HG03520 (cell line): ENCODE results near the gene GPA33.

Source experiments
- ATAC-seq: cut with Tn5 transposase; IDR thresholded peaks from one replicate; pipeline ENCODE4 v1.9.1; 2021; ENCODE audit warnings: mild to moderate bottlenecking, moderate library complexity; ENCODE audit not compliant: unreplicated experiment

Gene GPA33, protein sequence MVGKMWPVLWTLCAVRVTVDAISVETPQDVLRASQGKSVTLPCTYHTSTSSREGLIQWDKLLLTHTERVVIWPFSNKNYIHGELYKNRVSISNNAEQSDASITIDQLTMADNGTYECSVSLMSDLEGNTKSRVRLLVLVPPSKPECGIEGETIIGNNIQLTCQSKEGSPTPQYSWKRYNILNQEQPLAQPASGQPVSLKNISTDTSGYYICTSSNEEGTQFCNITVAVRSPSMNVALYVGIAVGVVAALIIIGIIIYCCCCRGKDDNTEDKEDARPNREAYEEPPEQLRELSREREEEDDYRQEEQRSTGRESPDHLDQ

DNA sequence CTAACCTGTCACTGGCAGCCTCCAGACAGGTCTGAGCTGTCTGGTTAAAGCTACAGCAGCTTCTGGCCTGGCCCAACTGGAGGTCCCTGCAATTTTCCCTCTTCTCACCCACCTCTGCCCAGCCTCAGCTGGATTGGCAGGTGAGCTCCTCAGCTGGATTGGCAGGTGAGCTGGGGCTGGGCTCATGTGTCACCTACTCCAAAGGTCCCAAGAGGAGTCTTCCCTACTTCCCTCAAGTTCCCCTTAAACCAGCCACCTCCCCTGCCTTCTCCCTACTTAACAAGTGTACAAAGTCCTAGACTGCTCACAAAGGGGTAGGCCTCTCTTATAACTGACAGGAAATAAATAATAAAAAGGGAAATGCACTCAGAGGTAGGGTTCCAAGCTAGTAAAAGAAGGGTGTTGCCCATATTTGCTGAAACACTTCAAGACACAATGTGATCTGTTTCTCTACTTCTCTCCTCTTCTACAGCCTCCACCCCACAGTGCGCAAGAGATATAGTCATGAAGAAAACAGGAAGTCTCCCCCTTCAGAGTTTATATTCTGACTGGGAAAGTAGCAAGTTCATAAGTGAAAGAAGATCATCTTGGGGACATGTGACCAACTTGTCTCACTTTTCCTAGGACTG is at the start of gene GPA33:
TSS of gene GPA33 (minus strand) at position 64 of the 629 bp plus-strand sequence. CDS start 90 bp downstream, outside the sequence.
- peak; percentile 60 for ATAC-seq

DNA sequence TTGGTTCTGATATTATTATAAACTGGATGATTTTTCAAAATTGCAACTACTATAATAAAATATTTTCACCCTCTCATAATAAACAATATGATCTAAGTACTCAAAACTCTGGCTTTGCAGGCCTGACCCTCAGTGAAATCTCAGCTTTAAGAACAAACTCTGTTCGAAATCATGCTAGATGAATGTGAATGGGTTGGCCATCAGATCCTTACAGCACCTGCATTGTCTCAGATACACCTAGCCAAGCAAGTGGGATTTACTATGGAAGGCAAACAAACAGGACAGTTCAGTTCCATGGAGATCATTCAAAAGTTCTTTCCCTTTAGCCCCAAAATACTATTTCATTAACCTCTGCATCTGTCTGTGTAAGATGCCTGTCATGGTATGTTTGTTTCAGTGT is 48.5 kb upstream of the GPA33 start:
- no peak for ATAC-seq

DNA sequence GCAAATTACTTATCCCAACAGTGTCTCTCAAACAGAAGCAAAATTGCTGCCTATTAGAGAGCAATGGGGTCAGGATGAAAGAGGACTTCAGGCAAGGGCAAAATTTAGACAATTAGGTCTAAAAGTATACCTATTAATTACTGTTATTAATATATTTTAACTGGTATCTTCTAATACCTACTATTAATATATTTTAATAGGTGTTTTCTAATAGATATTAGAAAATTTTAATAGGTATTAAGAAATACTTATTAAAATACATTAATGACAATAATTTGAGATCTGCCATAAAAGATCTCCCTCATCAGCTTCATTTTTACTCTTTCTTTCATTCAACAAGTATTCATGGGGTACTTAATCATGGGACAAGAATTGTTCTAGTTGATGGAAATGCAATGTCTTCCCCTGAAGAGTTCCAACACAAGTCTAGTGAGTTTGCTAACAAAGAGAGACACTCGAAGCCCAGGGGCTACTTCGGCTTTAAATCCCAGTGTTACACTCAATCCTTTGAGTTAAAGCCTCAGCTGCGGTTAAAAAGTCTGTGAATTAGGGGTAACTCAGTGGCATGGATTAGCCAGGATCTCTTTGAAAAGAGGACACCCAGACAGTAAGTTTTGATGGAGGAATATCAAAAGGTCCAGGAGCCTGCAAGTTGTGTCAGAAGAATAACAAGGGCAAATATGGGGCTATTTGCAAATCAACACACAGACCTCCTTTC is 47.8 kb upstream of the GPA33 start:
- ATAC-seq, result no peak

DNA sequence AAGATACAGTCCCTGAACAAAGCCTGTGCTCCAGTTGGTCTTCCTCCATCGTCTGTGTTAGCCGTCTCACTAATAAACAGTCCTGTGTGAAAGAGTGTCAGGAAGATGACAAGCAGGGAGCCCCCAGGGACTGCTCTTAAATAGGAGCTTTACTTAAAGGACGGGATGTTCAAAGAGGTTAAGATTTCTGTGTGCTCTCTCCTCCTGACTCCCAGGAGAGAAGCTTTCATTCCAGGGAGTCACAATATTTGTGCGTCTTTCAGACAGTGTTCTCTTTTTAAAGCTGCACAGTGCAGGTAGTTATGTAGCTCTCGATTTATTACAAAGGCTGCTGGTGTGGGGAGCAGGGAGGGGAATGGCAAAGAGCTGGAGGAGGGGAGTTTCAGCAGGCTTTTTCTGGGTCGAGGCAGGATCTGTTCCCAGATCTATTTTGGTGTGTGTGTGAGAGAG is 47.2 kb upstream of the GPA33 start:
- ATAC-seq, result no peak

DNA sequence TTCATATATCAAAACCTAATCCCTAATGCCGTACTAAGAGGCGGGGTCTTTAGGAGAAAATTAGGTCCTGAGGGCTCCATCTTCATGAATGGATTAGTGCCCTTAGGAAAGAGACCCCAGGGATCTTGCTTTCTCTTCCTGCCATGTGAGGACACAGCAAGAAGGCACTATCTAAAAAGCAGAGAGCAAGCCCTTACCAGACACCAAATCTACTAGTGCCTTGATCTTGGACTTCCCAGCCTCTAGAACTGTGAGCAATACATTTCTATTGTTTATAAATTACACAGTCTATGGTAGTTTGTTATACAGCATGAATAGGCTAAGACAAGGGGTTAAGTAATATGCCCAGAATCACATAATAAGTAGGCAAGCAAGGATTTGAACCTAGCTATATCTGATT is 46.6 kb upstream of the GPA33 start:
- no peak for ATAC-seq

DNA sequence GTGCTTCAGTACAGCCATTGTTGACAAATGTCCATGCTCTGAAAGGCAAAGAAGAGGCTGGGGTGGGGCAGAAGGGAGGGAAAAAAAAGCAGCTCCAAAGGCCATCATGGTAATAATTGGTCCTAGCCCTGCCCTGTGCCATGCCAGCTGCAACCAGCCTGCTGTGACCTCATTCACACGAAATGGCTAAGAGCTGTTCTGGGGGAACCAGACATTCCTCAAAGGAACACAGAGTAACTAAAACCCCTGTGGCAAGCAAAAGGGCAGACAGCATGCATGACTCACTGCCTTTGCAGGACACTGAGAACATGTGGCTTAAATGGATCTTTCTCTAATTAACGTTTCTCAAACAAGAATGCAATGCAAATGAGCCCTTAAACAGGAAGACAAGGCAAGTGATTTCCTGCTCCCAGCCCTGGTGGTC is 46.0 kb upstream of the GPA33 start:
- ATAC-seq, result no peak

DNA sequence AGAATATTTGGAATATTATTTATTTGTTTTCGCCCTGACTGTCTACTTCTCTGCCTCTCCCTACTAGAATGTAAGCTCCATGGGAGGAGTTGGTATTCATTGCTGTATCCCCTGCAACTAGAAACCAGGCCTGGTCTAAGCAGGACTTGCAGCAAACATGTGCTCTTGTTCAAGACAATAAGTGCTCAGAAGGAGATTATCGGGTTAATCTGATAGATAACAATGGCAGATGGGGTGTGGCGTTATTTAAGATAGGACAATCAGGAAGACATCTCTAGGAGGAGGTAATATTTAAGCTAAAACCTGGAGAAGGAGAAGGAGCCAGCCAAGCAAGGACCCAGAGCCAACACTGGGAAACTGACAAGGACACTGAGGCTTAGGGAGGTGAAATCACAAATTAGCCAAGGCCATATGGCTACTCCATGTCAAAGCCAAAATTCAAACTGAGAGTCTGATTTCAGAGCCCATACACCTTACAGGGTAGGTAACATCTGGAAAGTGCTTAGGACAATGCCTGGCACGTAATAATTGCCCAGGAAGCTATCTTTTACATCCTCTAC is 45.2 kb upstream of the GPA33 start:
- no peak for ATAC-seq

DNA sequence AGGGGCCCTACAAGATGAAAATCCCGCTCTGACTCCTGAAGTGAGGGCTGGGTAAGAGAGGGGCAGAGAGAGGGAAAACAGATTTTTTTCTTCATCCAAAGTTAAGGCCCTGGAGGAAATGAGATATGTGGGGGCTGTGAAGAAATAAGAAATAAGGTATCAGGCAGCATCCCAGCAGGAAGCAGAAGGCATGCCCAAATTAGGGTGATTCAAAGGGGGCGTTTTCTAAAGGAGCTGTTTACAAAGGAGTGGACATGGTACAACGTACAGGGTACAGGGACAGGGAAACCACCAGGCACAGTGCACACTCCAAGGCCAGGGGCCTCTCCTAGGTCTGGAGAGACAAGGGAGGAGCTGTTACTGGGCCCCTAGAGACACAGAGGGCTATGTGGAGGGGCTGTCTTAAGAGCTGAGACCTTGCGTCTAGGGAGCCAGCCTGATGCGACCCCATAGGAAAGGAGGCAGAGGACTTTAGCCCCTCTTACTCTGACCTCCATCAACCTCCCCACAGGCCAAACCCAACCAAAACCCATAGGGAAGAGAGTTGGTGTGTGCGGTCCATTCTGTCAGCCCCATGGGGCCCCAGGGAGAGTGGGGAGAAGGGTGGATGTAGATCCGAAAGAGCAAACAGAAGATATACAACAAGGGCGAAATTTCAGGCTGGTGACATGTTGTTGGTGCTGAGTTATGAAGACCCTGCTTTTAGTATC is 42.3 kb upstream of the GPA33 start:
- ATAC-seq, result no peak

DNA sequence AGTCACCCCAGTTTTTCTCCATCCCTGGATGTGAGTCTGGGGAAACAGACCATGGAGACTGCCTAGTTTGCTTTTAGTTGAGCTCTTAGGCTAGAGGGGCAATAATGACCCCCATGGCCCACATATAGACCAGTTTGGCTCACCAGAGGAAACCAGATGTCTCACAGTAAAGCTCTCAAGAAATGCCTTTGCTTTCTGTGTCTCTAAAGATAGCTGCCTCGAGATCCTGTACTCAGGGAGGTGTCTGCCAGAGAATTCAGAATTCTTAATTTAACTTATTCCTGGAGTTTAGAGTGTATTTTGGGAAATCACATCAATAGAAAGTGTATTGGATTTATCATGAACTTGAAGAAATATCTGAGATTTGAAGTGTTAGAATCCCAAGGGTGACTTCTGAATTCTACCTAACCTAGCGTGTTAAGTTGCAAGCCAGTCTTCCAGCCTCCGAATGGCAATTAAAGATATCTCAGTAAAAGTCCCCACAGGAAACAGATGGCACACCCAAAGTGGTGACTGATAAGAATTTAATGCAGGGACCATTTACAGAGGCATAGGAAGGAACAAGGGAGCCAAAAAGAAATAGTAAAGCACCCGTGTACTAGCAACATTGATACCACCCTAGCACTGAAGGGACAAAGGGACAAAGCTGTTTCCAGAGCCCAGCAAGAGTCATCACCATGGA is 40.8 kb upstream of the GPA33 start:
- ATAC-seq, result no peak

DNA sequence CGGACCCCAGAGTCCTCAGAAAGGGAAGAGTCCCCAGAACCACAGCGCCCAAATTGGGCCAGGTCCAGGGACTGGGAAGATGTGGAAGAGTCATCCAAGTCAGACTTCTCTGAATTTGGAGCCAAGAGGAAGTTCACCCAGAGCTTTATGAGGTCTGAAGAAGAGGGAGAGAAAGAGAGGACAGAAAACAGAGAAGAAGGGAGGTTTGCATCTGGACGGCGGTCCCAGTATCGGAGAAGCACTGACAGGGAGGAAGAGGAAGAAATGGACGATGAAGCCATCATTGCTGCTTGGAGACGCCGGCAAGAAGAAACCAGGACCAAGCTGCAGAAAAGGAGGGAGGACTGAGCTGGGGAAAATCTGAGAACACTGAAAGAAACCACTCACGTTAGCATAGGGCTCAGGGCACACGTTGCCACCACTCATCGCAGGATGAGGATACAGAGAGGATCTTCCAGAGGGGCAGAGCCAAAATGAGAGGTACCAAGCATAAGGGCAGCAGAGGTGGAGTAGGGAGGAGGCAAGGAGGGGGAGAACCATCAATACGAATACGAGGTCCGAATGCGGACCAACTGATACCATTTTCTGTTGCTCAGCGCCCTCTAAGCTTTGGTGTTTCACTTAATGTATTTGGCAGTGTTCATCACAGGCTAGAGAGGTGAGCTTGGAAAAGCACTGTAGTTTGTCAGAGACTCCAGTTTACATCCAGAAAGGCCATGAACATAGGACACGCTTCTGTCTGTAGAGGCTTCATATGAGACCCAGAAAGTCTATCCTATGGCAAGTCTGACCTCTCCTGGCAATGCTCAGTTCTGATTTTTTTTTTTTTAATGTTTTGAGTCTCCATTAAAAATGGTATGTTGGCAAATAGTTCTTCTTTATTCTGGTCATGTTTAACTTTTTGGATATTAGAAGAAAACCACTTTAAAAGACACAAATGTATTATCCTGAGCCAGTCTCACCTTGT is 38.4 kb upstream of the GPA33 start:
- no peak for ATAC-seq

DNA sequence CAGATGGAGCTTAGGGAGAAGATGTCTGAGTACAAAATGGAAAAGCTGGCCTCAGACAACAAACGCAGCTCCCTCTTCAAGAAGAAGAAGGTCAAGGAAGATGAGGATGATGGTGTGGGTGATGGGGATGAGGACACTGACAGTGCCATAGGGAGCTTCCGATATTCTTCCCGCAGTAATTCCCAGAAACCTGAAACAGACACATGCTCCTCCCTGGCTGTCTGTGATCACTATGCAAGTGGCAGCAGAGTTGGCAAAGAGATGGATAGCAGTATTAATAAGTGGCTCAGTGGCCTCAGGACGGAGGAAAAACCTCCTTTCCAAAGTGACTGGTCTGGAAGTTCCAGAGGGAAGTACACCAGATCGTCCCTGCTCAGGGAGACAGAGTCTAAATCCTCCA is 37.5 kb upstream of the GPA33 start:
- no peak for ATAC-seq

DNA sequence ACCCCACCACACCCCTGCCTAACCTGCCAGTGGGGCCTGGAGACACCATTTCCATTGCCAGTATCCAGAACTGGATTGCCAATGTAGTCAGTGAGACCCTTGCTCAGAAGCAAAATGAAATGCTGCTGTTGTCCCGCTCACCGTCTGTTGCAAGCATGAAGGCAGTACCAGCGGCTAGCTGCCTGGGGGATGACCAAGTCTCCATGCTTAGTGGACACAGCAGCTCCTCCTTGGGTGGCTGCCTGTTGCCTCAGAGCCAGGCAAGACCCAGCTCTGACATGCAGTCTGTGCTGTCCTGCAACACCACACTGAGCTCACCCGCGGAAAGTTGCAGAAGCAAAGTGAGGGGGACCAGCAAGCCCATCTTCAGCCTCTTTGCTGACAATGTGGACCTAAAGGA is 37.1 kb upstream of the GPA33 start:
- no peak for ATAC-seq

DNA sequence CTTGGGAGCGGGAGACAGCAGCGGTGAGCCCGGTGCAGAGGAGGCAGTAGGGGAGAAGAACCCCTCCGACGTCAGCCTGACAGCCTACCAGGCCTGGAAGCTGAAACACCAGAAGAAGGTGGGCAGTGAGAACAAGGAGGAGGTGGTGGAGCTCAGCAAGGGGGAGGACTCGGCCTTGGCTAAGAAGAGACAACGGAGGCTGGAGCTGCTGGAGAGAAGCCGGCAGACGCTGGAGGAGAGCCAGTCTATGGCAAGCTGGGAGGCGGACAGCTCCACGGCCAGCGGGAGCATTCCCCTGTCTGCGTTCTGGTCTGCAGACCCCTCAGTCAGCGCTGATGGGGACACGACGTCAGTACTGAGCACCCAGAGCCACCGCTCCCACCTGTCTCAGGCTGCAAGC is 36.6 kb upstream of the GPA33 start:
- ATAC-seq, result no peak

DNA sequence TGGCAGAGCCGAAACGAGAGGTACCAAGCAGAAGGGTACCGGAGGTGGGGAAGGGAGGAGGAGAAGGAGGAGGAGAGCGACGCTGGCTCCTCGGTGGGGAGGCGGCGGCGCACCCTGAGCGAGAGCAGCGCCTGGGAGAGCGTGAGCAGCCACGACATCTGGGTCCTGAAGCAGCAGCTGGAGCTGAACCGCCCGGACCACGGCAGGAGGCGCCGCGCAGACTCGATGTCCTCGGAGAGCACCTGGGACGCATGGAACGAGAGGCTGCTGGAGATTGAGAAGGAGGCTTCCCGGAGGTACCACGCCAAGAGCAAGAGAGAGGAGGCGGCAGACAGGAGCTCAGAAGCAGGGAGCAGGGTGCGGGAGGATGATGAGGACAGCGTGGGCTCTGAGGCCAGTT is 36.1 kb upstream of the GPA33 start:
- no peak for ATAC-seq

DNA sequence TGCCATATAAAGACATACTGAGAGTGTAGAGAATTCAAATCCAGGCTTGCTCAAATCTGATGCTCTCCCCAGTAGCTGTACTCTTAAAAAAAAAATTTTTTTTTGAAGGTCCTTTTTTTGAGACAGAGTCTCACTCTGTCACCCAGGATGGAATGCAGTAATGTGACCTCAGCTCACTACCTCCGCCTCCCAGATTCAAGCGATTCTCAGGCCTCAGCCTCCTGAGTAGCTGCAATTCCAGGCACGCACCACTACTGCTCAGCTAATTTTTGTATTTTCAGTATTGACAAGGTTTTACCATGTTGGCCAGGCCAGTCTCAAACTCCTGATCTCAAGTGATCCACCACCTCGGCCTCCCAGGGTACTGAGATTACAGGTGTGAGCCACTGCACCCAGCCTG is 32.4 kb upstream of the GPA33 start:
- ATAC-seq, result no peak

DNA sequence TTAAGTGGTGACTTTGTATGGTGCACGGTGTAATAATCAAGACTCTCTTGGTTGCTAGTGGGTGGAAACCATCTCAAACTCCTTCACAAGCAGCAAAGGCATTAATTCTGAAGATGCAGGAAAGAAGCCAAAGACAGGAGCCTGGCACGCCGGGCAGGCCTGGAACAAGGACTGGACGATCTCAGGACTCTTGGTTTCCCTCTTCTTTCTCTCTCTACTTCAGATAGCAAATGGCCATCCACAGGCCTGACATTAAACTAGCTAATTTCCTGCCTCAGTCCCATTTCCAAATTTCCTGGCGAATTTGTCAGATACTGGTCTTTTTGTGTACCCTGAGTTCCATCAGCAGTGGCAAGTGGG is 31.9 kb upstream of the GPA33 start:
- ATAC-seq, result no peak

DNA sequence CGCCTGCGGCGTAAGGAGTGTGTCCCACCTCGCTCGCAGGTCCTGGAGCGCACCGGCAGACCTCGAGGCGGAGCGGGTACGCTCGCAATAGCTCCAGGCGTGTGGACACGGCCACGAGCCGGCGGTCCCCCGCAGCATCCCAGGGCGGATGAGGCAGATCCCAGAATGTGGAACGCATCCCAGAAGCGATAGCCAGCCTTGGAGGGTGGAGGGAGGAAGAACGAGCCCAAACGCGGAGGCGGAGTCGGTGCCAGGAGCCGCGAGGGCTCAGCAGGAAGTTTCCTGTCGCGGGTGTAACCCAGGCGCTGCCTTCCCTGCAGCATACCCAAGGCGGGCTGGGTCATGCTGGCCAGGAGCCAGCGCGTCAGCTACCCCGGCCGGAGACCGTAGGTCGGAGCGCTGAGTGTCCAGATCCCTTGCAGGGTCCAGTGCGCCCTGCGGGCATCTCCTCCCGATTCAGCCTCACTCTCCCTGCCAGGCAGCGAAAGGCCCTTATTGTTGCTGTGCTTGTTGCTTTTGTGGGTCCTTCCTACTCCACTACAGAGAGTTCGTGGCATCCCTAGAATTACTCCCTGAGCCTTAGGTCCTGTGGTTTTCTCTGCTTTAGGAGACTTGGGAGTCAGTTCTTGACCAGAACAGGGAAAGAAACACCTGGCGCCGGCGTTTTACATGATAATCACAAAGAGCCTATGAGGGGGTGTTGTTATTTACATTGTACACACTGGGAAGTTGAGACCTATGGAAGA is 31.4 kb upstream of the GPA33 start:
- no peak for ATAC-seq

DNA sequence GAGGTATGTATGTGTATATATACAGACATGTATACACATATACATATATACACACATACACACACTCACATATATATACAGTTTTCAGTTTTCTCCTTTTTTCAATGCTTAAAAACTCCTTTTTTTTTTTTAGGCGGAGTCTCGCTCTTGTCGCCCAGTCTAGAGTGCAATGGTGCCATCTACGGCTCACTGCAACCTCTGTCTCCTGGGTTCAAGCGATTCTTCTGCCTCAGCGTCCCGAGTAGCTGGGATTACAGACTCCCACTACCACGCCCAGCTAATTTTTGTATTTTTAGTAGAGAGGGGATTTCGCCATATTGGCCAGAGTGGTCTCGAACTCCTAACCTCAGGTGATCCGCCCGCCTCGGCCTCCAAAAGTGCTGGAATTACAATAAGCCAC is 30.7 kb upstream of the GPA33 start:
- ATAC-seq, result no peak

DNA sequence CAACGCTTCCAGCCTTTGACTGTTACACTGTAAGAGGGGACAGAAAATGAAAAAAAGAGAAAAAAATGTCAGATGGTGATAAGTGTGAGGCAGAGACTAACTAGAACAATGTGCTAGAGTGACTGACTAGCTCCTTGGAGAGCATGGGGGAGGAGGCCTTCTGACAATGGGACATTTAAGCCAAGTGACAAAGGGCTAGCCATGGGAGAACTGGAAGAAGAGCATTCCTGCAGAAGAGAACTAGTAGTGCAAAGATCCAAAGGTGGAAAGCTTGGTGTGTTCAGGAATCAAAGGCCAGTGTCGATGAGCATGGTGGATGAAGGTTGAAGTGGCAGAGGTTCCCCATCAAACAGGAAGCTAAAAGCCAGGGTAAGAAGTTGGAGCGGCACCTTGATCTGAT is 29.5 kb upstream of the GPA33 start:
- no peak for ATAC-seq
